Activated CD8-positive, alpha-beta memory T cell treated with anti-CD3 and anti-CD28 coated beads, Interleukin-2, amount 50 U/mL, for 24 hours (primary cell): ENCODE data around the gene PITHD1.
"Not testable (repeated sequence)": the region's sequence is repeated elsewhere in the genome, so short reads cannot be mapped to it uniquely, and the experiment has no call there.

Experiments used
- DNase-seq: peaks from one replicate; pipeline ENCODE4 v3.0.0-alpha.2; 2020; ENCODE audit errors: extremely low read depth

The PITHD1 gene, protein sequence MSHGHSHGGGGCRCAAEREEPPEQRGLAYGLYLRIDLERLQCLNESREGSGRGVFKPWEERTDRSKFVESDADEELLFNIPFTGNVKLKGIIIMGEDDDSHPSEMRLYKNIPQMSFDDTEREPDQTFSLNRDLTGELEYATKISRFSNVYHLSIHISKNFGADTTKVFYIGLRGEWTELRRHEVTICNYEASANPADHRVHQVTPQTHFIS

GRCh38 chr1:23777979-23778814 lies at the start of gene PITHD1:
Gene PITHD1, plus strand, starts transcription at chr1:23778418. Its CDS starts 98 bp downstream, at chr1:23778516.
- peak; percentile 47 for DNase-seq

DNA sequence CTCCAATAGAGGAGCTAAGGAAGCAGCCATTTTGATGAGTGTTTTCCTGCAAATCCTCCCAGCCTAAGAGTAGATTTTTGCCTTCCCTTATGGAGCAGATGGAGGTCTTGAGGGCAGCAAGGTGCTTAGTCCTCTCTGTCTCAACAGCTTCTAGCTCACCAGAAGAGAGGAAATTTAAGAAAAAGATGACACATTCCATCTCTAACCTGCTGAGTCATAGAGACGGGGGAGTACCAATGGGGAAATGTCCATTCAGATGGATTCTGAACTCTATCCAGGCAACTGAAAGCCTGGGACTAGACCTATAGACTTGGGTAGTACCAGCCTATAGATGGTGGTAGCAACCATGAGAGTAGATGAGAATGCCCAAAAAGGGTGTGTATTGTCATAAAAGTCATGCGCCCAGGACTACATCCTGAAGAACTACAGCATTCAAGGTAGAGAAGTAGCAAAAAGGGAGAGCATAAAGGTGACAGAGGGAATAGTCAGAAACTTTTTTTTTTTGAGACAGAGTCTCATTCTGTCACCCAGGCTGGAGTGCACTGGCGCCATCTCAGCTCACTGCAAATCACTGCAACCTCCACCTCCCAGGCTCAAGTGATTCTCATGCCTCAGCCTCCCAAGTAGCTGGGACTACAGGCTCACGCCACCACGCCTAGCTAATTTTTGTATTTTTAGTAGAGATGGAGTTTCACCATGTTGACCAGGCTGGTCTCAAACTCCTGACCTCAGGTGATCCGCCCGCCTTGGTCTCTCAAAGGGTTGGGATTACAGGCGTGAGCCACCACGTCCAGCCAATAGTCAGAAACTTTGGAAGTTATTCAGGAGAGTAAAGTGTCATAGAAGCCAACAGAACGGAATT lies 45.6 kb upstream of the PITHD1 start:
- no peak for DNase-seq

- not testable (repeated sequence) for DNase-seq
Measured at GRCh38 chr1:23733281-23733680, 44.9 kb upstream of the PITHD1 start.

- DNase-seq: no peak
Measured at GRCh38 chr1:23736437-23737134, 41.6 kb upstream of the PITHD1 start.

- DNase-seq: no peak
Measured at GRCh38 chr1:23741609-23742008, 36.6 kb upstream of the PITHD1 start.

DNA sequence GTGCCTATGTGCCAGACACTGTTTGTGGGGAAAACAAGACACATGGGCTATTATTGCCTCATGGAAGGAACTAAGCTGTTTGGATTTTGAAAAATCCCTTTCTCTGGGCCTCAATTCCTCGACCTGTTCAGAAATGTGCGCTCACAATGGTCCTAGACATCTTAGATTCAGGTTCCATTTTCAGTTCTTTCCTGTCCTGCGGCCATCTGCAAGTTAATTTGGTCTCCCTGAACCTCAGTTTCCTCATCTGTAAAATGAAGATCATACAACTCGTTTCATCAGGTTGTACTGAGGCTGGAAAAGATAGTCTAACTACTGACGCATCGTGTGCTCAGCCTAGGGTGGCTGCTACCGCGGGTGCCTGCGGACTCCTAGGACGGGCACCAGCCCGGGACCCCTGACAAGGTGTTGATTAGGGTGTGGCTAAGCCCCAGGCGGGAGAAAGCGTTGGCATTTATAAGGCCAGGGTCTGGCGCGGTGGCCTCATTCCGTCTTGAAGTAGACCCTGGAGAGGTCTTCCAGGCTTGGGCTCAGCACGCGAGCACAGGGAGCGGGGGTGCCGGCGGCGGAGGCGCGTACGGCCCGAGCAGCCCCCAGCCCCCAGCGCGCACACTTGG lies 35.4 kb upstream of the PITHD1 start:
- DNase-seq: no peak

DNA sequence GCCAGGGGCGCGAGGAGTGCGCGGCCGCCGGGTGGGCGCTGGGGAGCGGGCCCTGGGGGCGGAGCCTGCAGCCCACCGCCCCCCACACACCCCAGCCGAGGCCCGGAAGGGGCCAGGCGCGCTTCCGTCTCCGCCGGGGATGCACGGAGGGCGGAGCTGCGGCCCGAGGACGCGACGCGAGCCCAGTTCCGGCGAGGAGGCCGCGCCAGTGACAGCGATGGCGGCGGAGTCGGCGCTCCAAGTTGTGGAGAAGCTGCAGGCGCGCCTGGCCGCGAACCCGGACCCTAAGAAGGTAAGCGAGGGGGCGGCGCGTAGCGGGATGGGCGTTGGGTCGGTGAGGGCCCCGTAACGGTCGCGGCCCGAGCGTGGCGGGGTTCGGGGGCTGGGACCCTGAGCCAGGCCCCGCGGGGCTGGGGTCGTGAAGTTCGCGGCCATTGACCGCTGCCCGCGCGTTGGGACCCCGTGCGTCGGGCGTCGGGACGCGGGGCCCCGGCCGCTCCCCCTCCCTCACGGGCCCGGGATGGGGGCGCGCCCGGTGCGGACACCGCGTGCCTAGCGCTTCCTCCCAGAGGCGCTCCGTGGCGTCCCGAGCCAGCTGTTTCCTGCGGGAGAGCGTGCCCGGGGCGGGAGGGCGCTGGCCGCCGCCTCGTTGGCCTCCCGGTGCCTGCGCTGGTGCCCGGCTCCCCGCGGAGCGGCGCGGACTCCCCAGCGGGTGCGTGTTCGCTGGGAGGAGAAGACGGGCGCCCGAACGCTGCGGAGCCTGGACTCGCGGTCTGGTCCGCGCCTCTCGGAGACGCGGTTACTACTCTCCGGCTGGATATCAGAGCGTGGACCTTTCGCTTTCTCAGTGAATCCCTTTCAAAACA lies 34.7 kb upstream of the PITHD1 start, which contains the start of gene ELOA:
ELOA (plus strand) TSS at position 185 of the 866 bp plus-strand sequence; CDS start at position 218, 33 bp downstream.
- DNase-seq: peak; percentile 35

DNA sequence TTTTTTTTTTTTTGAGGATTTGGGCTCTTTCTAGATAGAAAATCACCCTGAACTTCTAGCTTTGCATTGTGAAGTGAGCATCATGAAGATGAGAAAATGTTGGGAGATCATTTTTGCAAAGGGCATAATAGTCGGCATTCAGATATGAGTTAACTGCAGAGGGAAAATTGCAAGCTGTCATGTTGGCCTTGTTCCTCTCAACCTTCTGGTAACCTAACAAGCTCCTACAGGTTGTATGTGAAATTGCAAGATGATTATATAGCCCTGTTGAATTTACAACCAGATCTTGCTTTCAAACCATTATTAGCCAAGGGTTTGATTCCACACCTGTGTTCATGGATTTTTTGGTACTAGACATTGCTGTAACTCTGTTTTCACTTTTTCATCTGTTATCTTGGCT lies 32.7 kb upstream of the PITHD1 start:
- DNase-seq: no peak

DNA sequence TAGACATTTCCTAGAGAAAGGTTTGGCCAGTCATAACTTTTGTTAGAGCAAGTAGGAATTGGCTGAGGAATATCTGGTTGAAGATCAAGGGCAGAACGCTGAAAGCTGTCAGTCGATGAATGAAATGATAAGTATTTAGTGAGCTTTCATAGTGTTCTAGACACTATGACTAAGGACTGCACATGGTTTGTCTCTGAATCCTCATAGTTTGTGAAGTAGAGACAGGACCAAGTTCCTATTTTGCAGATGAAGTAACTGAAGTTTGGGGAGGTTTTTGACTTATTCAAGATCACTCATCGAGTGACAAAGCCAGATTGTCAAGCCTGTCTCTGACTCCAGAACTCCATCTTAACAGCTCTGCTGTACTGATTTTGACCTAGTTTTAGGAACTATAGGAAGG lies 30.2 kb upstream of the PITHD1 start:
- DNase-seq: no peak

- no peak for DNase-seq
Measured at GRCh38 chr1:23751050-23751814, 27.0 kb upstream of the PITHD1 start.

GRCh38 chr1:23751815-23752200 lies 26.4 kb upstream of the PITHD1 start:
- no peak for DNase-seq

GRCh38 chr1:23752909-23753308 lies 25.3 kb upstream of the PITHD1 start:
- DNase-seq: no peak

DNA sequence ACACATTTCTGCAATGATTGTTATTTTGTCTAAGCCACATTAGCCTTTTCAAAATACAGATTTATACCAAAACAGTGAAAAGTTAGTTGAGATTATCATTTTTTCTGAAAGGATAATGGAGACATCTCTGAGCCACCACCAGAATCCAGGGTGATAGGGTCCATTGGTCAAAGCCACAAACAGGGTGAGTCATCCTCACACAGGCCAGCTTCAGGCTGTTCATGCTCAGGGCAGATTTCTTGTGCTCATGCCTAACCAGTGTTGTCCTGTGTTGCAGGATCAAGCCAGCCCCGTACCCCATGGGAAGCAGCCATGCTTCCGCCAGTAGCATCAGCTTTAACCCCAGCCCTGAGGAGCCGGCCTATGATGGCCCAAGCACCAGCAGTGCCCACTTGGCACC lies 21.5 kb upstream of the PITHD1 start:
- DNase-seq: no peak

DNA sequence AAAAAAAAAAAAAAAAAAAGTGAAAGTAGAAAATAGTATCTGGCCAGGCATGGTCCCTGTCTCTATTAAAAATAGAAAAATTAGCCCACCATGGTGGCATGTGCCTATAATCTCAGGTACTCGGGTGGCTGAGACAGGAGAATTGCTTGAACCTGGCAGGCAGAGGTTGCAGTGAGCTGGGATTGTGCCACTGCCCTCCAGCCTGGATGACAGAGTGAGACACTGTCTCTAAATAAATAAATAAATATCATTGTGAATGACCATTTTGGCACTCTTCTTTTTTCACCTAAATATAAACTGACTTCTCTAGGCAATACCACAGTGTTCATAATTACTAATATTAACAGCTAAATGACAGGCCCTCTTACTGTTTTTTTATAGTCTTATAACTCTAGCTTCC lies 20.4 kb upstream of the PITHD1 start:
- DNase-seq: no peak

DNA sequence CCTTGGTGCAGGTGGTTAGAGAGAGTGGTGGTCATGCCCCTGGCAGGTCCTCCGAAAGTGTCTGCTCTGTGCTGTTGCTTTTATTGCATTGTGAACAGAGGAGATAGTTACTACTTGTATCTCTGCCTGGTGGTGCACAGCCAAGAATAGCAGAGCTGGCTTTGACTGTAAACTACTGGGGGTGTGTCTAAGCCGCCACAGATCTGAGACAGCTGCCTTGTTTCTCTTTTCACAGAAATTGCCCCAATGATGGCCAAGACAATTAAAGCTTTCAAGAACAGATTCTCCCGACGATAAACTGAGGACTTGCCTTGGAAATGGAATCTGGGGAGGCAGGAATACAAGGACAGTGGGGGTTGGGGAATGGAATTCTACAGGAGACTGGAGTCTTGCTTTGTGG lies 18.9 kb upstream of the PITHD1 start:
- DNase-seq: no peak

DNA sequence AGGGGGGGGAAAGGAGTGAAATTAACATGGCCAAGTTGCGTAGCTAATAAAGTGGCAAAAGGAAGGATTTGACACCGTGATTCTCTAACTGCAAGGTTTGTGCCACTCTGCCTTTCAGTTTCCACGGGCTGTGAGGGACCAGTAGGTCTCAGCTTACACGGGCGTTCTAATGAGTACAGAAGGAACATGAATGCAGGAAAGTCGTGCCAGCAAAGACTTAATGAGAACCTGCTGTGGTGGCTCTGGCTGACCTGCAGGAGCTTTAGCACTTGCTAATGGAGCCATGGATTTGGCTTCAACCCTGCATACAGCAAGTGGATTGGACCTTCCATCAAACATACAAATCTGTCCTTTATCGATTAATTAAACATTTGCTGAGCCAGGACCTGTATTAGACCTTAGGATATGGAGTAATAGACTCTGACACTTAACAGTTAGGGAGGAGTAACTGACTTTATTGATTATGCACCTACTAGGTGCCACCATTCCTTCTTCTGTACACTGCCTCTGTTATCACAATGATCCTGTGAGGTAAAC lies 15.1 kb upstream of the PITHD1 start:
- DNase-seq: no peak

- no peak for DNase-seq
Measured at GRCh38 chr1:23768733-23769132, 9.5 kb upstream of the PITHD1 start.

DNA sequence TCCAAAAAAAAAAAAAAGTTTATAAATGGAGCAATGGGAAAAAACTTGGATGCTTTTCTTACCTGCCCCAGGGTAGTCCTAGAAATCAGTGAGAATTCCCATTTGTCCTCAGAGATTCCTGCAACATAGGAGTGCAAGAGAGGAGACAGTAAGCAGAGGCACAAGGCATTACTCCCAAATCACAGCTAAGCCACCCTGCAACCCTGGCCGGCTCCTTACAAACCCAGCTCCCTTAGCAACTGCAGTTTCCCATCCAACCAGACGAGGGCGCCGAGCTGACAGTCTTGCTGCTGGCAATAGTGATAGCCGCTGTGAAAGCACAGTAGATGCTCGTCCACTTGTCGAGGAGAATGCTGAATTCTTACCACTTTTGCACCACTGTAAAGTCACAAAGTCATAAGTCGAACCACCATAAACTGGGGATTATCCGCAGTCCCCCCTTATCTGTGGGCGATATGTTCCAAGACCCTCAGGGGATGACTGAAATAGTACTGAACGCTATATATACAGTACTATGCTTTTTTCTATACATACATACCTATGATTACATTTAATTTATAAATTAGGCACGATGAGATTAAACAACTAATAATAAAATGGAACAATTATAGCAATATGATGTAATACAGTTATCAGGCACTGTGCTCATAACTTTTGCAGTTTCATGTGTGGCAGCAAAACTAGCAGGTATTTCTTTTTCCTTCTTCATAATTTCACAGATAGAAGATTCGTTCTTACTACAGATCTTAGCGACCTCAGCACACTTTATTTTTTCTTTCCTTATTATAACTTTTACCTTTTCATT lies 6.0 kb upstream of the PITHD1 start:
- DNase-seq: peak; percentile 76
